ENCODE measurements around the gene MUC15.

The MUC15 gene

GRCh38 chr11:26575946-26576345, 3.9 kb upstream of the MUC15 start:
- no peak for DNase-seq (ENCODE audit: low read depth in 2 of 2)

- DNase-seq (ENCODE audit: low read depth in 2 of 2) = no peak
These were observed 1.8 kb upstream of the MUC15 start for GRCh38 chr11:26573896-26574295.

DNA sequence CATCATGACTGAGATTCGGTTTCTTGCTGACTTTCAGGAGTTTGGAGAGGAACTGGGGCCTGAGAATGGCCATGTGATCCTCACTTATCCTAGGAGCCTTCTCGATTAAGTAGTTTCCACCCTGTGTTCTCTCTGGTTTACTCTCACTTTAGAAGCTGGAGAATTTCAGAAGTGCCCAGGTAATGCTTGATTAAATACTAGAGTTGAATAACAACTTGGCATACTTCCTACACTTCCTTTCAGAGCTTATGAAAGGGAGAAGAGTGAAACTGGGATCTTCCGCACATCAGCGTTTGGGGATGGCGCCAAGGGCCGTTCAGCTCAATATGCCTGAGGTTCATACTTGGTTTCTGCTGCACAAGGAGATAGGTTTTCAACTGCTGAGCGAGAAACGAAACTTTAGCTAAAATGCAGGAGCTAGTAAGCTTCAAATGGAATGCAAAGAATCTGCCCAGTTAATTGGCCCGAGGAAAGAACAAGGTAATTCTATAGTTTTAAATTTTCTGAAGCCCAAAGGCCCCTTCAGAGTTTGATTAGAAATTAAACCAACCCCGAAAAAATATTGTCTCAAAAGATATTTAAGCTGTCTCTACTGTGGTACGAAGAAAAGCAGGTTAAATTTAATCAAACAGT, 823 bp upstream of the MUC15 start:
- no peak for DNase-seq (ENCODE audit: low read depth in 2 of 2)

GRCh38 chr11:26569646-26570045, 2.4 kb downstream of the MUC15 start:
- no peak for DNase-seq (ENCODE audit: low read depth in 2 of 2)

GRCh38 chr11:26558190-26558589, 13.9 kb downstream of the MUC15 start:
- DNase-seq (ENCODE audit: low read depth in 2 of 2) = no peak

DNA sequence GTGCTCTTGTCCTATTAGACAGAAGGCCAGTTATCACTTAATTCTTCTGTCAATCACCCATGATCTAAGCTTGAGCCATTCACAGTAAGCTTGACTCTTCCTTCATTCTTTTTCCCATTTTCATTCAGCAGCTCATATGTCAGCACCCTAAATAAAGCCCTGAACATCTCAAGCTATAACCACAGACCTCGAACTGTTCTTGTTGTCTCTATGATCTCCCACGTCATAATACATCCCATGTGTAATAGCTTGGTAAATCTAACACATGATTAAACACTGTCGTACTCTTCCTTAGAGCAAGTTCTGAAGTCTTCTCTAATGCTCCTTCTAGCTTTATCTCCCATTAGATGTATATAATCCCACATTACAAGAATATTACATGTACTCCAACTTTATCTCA, 14.4 kb downstream of the MUC15 start:
- DNase-seq (ENCODE audit: low read depth in 2 of 2) = no peak

GRCh38 chr11:26556582-26556981, 15.5 kb downstream of the MUC15 start:
- no peak for DNase-seq (ENCODE audit: low read depth in 2 of 2)

DNA sequence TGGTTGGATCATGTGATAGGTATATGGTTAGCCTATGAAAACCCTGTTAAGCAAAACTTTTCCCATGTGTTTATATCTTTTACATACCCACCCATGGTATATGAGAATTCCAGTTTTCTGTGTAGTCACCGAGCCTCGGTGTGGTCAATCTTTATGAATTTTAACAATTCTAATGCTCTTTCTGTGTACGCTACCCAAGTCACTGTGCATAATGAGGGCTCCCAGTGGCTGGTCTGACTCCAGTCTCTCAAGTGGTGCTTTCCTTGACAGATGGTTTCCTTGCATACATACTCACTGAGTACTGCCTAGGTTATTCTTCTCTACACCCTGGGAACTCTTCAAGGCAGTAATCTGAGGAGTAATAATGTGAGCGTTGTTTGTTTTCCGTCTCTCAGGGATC, 17.6 kb downstream of the MUC15 start:
- no peak for DNase-seq (ENCODE audit: low read depth in 2 of 2)

- DNase-seq (ENCODE audit: low read depth in 2 of 2) = no peak
These were observed 18.9 kb downstream of the MUC15 start for GRCh38 chr11:26553182-26553581.

GRCh38 chr11:26551186-26551801, 20.8 kb downstream of the MUC15 start:
- DNase-seq (ENCODE audit: low read depth in 2 of 2) = no peak

DNA sequence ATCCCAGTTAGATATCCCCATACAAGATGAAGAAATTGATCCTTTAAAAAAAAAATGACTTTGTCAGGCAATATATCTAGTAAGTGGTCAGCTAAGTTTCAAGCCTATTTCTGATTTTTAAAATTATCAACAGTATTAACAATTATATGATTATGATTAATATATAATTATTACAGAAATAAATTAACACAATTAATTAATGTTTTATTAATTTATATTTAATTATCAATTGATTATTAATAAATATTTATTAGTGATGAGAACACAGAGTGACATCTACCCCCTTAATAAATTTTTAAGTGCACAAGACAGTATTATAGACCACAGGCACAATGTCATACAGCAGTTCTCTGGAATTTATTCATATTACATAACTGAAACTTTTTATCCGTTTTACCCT, 22.0 kb downstream of the MUC15 start:
- DNase-seq (ENCODE audit: low read depth in 2 of 2) = no peak

GRCh38 chr11:26549176-26549575, 22.9 kb downstream of the MUC15 start:
- no peak for DNase-seq (ENCODE audit: low read depth in 2 of 2)

GRCh38 chr11:26541870-26542269, 30.2 kb downstream of the MUC15 start:
- no peak for DNase-seq (ENCODE audit: low read depth in 2 of 2)

GRCh38 chr11:26539517-26539916, 32.5 kb downstream of the MUC15 start:
- no peak for DNase-seq (ENCODE audit: low read depth in 2 of 2)

DNA sequence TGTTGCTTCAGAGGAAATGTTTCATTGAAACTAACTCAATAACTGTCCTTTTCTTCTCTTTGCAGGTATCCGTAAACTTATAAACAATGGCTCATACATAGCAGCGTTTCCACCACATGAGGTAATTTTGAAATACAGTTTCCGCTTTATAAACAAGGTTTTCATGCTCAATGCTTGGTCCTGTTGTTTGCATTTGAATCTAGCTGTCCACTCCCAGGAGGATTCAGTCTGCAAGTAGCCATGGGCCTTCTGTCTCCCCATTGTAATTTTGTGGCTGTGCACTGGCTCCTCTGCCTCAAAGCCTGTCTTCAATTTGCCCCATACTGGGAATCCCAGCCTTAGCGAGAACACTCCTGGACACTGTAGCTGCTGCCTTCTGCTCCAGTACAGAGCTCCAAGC, 34.7 kb downstream of the MUC15 start:
- DNase-seq (ENCODE audit: low read depth in 2 of 2) = no peak

GRCh38 chr11:26527685-26528084, 44.4 kb downstream of the MUC15 start:
- DNase-seq (ENCODE audit: low read depth in 2 of 2) = no peak

DNA sequence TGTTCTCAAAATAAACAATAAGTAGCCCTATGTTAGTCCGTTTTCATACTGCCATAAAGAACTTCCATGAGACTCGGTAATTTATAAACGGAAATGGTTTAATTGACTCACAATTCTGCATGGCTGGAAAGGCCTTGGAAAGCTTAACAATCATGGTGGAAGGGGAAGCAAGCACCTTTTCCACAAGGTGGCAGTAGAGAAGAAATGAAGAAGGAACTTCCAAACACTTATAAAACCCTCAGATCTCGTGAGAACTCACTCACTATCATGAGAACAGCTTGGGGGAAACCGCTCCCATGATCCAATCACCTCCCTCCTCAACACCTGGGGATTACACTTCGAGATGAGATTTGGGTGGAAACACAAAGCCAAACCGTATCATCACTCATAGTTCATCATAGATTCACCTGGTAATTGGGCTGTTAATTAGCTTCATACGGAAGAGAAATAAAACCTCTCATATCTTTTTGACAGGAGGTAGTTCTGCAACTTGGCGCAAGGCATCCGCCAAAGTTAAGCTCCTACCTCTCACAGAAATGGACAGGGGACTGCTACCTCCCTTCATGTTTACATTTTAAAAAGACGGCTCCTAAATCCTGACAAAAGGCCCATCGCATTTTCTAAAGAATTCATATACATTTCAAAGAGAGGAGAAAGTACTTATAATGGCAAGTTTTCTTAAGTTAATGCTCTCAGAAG, 49.0 kb downstream of the MUC15 start:
- DNase-seq (ENCODE audit: low read depth in 2 of 2) = no peak

- no peak for DNase-seq (ENCODE audit: low read depth in 2 of 2)
These were observed 52.6 kb downstream of the MUC15 start for GRCh38 chr11:26519469-26519868.

- DNase-seq (ENCODE audit: low read depth in 2 of 2) = no peak
These were observed 59.9 kb downstream of the MUC15 start for GRCh38 chr11:26512196-26512595.

DNA sequence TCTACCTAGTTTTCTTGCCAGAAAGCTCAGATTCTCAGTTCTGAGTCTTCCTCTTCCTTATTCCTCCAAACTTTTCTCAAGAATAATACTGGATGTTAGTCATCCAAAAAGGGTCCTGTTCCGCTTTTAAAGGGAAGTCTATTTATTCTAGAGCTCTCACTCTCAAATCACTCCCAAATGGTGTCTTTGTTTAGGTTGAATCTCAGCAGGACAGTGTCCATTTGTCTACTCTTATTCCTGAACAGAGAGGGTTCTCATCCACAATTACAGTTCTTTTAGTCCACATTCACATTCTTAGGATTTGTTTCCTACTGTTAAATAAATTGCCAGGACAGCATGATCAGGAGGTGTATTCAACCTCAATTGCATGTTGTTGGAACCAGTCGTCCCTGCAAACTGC, 61.3 kb downstream of the MUC15 start:
- no peak for DNase-seq (ENCODE audit: low read depth in 2 of 2)

- DNase-seq (ENCODE audit: low read depth in 2 of 2) = no peak
These were observed 61.9 kb downstream of the MUC15 start for GRCh38 chr11:26510164-26510563.
